Panc1 (cell line): ENCODE results near the gene GMPR. TPM values are rescaled to one million over a fixed set of nuclear protein-coding genes. Genes with fewer than 3 reads are reported as not detected.

Experiments used
- ATAC-seq: fragments of 200-7000 bp; cut with Tn5 transposase; 2 replicates; pipeline ENCODE4 v1.9.1; 2020; ENCODE audit warnings: mild to moderate bottlenecking, moderate library complexity
- BruUV-seq: library from RNA; stranded (reverse); fragments of 400-500 nt; replicated peaks from 2 replicates; lab custom pipeline; 2021; lab: Mats Ljungman, UMichigan
- CTCF ChIA-PET: fragments of 300-600 bp; sonication (Branson Sonifier 250); formaldehyde crosslinking; loops from one replicate; lab custom pipeline; 2022; ENCODE audit warnings: antibody characterized with exemption; lab: Charles Lee
- POLR2A ChIA-PET: fragments of 300-600 bp; sonication (Branson Sonifier 250); formaldehyde crosslinking; loops from one replicate; lab custom pipeline; 2022; ENCODE audit warnings: antibody characterized with exemption; lab: Charles Lee
- DNase-seq: peaks from one replicate; pipeline ENCODE4 v3.0.0-alpha.2; 2010; ENCODE audit warnings: low read depth, low spot score
- H3K27ac ChIP-seq: 2 replicates; pipeline ENCODE4 v1.5.1; 2011; ENCODE audit warnings: mild to moderate bottlenecking, low read length, inconsistent platforms
- H3K27me3 ChIP-seq: fragments of 200-500 bp; sonication (Bioruptor generic); 2 replicates; pipeline ENCODE4 v1.6.0; 2014; ENCODE audit warnings: low read length, inconsistent platforms; ENCODE audit not compliant: control insufficient read depth, insufficient read depth
- H3K36me3 ChIP-seq: fragments of 200-500 bp; sonication (Bioruptor generic); 2 replicates; pipeline ENCODE4 v1.5.1; 2014; ENCODE audit warnings: inconsistent platforms, mild to moderate bottlenecking, low read length, moderate library complexity; ENCODE audit not compliant: control insufficient read depth, insufficient read depth
- H3K4me1 ChIP-seq: 2 replicates; pipeline ENCODE4 v1.5.1; 2011; ENCODE audit warnings: inconsistent platforms, mild to moderate bottlenecking, low read length, moderate library complexity; ENCODE audit not compliant: control insufficient read depth, insufficient read depth
- H3K4me3 ChIP-seq, 2 experiments: 2 replicates each; pipeline ENCODE4 v1.5.1; 2011 to 2012; ENCODE audit warnings: low read depth in 2 of 2, low read length in 2 of 2, mild to moderate bottlenecking in 2 of 2, inconsistent platforms in 1 of 2, moderate library complexity in 1 of 2
- H3K9me3 ChIP-seq: fragments of 200-500 bp; sonication (Bioruptor generic); 2 replicates; pipeline ENCODE4 v1.5.1; 2014; ENCODE audit warnings: low read depth, mild to moderate bottlenecking, inconsistent platforms, low read length, moderate library complexity; ENCODE audit not compliant: control insufficient read depth, insufficient read depth
- POLR2AphosphoS5 ChIP-seq: IDR thresholded peaks from 2 replicates; pipeline ENCODE4 v1.6.1; 2012; ENCODE audit warnings: mild to moderate bottlenecking, low read depth, low read length, moderate library complexity
- REST ChIP-seq, 2 experiments: IDR thresholded peaks; 2 replicates each; pipeline ENCODE4 v1.6.1; 2011 to 2012; ENCODE audit warnings: low read depth in 2 of 2, control low read depth in 1 of 2, low read length in 1 of 2, mild to moderate bottlenecking in 1 of 2, moderate library complexity in 1 of 2; ENCODE audit not compliant: insufficient read depth in 1 of 2
- SIN3A ChIP-seq: IDR thresholded peaks from 2 replicates; pipeline ENCODE4 v1.6.1; 2012; ENCODE audit warnings: low read depth, mild to moderate bottlenecking, low read length, moderate library complexity, borderline replicate concordance; ENCODE audit not compliant: insufficient read depth
- TCF7L2 ChIP-seq: IDR thresholded peaks from 2 replicates; pipeline ENCODE4 v1.6.1; 2011; ENCODE audit warnings: mild to moderate bottlenecking, low read depth, low read length, inconsistent platforms
- in situ Hi-C: cut with HindIII; loops from 2 replicates; pipeline ENCODE4 v1.10.0; 2016; ENCODE audit warnings: low sequenced_read_pairs, low pct_unique_long_range_greater_than_20kb
- intact Hi-C: fragments of 100-400 bp; cut with micrococcal nuclease; formaldehyde crosslinking; loops from one replicate; pipeline ENCODE4 v1.10.0; 2022; ENCODE audit not compliant: unreplicated experiment
- total RNA-seq: library from RNA; stranded (reverse); gene quantifications from one replicate; pipeline ENCODE4 v1.2.1, GENCODE V29; 2021; ENCODE audit not compliant: unreplicated experiment
- TF ChIP-seq, protein P1 (sequence below): fragments of 450-650 bp; IDR thresholded peaks from 2 replicates; pipeline ENCODE4 v1.5.1; 2017; ENCODE audit warnings: mild to moderate bottlenecking

The GMPR gene
- total RNA-seq, 1 experiment from 2014 or later, result 3.5 TPM

DNA sequence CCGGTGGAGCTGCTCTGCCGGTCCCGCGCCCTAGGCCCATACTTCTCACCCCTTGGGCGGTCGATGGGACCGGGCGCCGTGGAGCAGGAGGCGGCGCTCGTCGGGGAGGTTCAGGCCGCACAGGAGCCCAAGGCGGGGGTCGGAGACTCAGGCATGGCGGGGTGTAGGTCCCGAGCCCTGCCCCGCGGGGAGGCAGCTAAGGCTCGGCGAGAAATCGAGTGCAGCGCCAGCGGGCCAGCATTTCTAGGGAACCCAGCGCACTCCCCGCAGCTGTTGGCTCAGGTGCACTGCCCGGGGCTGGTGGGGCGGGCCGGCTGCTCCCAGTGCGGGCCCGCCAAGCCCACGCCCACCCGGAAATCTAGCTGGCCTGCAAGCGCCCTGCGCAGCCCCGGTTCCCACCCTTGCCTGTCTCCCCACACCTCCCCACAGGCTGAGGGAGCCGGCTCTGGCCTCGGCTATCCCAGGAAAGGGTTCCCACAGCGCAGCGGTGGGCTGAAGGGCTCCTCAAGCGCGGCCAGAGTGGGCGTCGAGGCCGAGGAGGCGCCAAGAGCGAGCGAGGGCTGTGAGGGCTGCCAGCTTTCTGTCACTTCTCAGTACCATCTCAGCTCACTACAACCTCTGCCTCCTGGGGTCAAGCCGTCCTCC, 40.2 kb upstream of the GMPR start:
- ChIA-PET POLR2A (no interaction called here), CTCF (no interaction called here)
- TF ChIP-seq TCF7L2 (no peak), SIN3A (no peak), POLR2AphosphoS5 (no peak), REST (IDR thresholded peaks at IDR 0.05; ENCODE audit: insufficient read depth in 1 of 2, low read depth in 2 of 2, low read length in 1 of 2) (no peak)
- TF ChIP-seq, protein P1, sequence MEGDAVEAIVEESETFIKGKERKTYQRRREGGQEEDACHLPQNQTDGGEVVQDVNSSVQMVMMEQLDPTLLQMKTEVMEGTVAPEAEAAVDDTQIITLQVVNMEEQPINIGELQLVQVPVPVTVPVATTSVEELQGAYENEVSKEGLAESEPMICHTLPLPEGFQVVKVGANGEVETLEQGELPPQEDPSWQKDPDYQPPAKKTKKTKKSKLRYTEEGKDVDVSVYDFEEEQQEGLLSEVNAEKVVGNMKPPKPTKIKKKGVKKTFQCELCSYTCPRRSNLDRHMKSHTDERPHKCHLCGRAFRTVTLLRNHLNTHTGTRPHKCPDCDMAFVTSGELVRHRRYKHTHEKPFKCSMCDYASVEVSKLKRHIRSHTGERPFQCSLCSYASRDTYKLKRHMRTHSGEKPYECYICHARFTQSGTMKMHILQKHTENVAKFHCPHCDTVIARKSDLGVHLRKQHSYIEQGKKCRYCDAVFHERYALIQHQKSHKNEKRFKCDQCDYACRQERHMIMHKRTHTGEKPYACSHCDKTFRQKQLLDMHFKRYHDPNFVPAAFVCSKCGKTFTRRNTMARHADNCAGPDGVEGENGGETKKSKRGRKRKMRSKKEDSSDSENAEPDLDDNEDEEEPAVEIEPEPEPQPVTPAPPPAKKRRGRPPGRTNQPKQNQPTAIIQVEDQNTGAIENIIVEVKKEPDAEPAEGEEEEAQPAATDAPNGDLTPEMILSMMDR, result no peak
- intact Hi-C loops (no loop called here), in situ Hi-C loops (no loop called here)
- BruUV-seq, result no TSS peak
- ATAC-seq (no peak), DNase-seq (no peak)
- Histone ChIP-seq H3K4me3 (no peak overlapping the region), H3K36me3 (no peaks in the 10 kb centered on the region), H3K9me3 (no peaks in the 10 kb centered on the region), H3K27me3 (peaks cover 15% of the 10 kb centered on the region), H3K4me1 (no peaks in the 10 kb centered on the region; the same call in 1 of the 2 replicates), H3K27ac (no peak overlapping the region)

DNA sequence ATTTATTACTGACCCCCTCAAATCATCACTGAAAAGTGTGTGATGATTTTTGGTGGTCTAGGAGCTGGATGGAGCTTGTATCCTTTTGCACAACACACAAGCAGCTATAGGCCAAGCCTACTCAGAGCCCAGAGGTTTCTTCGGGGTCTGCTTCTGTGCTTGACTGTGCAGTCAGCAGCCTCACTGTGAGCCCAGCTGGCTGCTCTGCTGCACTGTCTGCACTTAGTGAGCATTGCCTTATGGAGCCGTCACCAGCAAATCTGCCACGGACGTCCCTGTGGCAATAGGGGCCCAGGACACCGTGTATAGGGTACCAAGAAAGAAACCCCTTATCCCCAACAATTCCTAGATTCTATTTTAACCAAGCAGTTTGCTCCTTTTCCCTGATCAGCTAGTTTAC, 38.6 kb upstream of the GMPR start:
- CTCF ChIA-PET, result no interaction called here
- ATAC-seq, result no peak
- DNase-seq, result no peak
- in situ Hi-C loops (no loop called here), intact Hi-C loops (no loop called here)
- Histone ChIP-seq H3K9me3 (no peaks in the 10 kb centered on the region), H3K36me3 (no peaks in the 10 kb centered on the region), H3K27ac (no peak overlapping the region), H3K4me1 (no peaks in the 10 kb centered on the region; the same call in 1 of the 2 replicates), H3K4me3 (no peak overlapping the region), H3K27me3 (peaks cover 8% of the 10 kb centered on the region; the same call in 1 of the 2 replicates)
- TF ChIP-seq POLR2AphosphoS5 (no peak), REST (IDR thresholded peaks at IDR 0.05; ENCODE audit: insufficient read depth in 1 of 2, low read depth in 2 of 2, low read length in 1 of 2) (no peak), SIN3A (no peak), TCF7L2 (no peak)
- TF ChIP-seq, protein P1, result no peak
- no TSS peak for BruUV-seq
- POLR2A ChIA-PET, result no interaction called here
